Stimulated activated CD8-positive, alpha-beta memory T cell treated with anti-CD3 and anti-CD28 coated beads, Interleukin-12 subunit alpha, Interleukin-12 subunit beta, amount 100 ng/mL, for 24 hours (primary cell): ENCODE results near the gene CLVS2.

ENCODE experiments used
- DNase-seq: peaks from one replicate; pipeline ENCODE4 v3.0.0-alpha.2; 2020; ENCODE audit errors: extremely low read depth

Gene CLVS2

DNA sequence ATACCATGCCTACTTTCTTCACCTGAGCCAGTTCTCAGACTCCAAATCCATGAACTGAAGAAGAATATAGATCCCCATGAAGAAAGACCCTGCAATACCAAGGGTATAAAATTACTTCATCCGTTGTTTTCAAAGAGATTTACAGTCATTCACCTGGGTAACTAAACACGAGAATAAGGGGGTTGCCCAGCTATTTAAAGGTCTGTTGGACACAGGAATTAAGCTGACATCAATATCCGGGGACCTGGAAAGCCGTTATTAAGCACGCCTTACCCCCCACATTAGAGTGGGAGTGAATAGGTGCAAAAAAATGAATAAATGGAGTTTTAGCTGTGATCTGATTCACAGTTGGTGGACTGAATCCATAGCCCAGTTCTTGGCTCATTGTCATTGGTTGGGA lies 28.9 kb downstream of the CLVS2 start:
- no peak for DNase-seq

DNA sequence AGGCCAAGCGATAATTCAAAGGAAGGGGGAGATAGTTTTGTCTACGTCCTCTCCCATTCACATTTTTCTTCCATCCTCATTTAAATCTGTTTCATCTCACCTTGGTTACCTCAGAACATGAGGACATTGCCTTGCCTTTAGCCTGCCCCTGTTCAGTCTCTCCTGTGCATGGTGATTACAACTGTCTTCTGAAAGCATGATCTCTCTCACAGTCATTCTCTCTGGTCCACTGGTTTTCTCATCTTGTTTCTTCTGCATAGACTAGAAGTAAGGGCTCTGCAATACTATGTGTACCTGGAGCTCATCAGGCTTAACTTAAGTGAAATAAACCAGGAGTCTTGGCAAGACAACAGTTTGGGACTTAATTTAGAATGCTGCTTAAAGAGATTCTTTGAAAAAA lies 31.4 kb downstream of the CLVS2 start:
- no peak for DNase-seq

DNA sequence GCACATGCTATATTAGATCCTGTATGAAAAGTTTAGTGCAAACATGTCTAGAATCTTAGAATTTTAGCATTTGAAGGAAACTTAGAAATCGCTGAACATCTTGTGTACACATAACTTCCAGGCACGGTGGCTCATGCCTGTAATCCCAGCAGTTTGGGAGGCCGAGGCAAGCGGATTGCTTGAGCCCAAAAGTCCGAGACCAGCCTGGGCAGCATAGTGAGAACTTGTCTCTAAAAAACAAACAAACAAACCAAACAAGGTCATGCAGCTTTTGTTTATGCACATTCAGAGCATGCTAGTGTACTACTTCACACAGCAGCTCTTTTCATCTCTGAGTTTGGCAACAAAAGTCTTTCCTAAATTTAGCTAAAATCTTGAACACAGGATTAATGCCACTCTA lies 32.2 kb downstream of the CLVS2 start:
- DNase-seq: no peak

DNA sequence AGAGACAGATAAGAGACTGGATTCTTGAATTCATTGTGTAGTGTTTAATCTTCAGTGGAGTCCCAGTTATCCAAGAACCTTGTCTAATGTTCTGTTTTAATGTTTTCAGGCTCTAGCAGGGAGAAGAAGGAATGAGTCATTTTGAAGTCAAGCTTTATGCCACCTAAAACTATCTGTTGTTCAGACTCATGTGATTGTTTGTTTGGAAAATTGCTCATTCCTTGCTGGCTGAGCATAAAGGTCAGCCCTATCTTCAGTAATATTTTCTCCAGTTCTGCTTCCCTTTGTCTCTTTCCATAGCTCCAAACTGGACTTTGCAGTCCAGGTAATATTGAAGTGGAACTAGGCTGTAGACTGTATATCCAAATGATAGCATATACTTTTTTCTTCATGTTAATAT lies 34.2 kb downstream of the CLVS2 start:
- no peak for DNase-seq

DNA sequence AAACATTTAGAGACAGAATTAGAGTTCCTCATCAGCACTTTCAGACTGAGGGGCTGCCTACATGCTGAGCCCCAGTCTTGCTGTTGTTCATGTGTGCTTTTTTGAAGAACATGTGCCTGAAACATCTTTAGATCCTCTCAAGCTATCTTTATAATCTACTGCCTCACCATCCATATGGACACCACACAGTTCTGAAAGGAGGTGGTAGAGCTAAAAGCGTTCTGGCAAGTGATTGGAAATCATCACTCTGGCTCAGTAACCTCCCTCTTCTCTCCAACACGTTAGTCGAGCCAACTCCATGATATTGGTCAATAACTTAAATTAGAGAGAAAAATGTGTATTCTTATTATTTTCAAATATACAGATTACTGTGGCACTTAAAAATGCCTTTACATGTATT lies 40.6 kb downstream of the CLVS2 start:
- no peak for DNase-seq

DNA sequence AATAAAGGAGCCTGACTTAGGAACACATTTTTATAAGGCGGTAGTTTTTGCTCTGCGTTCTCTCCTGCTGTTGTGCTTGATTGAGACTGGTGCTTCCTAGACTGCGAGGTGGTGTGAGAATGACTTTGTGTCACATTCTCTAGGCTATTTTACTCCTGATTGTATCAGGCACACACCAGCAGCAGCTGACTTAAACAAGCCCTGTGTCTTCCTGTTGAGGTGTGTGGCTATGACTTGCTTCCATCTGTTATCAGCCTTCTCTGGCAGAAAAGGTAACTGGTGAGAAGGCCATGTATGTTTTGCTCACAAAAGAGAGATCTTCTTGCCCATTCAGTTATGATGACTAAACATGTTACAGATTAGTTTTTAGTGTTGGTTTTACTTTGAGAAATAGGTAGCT lies 43.4 kb downstream of the CLVS2 start:
- DNase-seq: no peak

DNA sequence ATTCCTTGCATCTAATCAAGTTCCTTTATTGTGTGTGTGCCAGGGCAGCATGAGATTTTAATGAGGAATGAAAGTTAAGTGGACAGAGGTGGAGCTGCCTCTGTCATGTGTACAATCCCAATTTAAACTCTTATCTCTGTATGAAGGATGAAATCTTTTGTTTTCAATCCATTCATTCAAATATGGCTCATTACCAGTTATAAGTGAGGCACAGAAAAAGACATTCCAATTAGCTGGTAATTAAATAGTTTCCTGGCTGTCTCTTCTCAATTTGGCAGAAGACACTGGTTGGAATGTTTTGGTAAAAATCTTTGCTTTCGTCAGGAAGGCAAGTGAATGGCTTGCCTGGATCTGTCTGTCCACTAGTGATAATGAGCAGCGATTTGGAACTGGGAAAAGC lies 46.4 kb downstream of the CLVS2 start:
- DNase-seq: no peak

DNA sequence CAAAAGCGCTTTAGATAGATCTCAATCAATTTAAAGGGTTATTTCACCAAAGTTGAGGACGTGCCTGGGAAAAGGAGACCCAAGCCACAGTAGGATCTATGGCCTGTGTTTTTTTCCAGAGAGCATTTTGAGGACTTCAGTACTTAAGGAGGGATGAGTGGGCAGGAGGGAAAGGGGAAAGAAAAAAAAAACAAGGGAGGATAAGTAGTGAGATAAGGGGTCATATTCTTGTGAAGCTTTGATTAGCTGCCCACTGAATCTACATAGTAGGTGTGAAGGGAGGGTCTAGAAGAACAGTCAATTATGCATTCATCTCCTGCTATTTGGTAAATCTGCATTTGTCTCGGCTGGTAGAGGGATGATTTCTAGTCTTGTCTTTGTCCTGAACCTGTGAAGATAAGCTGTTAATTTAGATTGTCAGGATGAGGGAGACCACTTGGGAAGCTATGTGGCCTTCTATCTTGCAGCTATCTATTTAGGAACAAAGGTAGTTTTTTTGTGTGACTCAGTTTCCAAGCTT lies 48.4 kb downstream of the CLVS2 start:
- no peak for DNase-seq

DNA sequence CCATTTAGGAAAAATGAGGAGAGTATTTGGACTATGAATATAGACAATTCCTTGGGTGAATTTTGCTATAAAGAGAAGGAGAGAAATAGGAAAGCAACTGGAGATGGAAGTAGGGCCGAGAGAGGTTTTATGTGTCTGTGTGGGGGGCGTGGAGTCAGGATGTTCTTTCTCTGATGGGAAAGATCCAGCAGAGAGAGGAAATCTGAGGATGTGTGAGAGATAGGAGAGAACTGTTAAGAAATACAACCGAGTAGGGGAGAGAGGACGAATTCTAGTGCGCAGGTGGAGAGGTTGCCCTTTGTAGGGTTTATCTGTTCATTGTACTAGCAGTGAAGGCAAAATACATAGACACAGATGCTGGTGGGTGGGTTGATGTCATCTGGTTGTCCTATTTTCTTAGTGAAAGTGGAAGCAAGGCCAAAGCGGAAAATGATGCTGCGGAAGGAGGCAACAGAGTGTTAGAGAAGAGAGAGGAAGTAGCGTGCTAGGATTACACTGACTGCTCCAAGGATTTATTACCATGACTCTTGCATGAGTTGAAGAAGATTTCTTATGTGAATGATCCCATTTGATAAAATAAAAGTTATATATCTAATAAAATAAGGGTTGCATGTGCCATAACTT lies 57.7 kb downstream of the CLVS2 start:
- no peak for DNase-seq

DNA sequence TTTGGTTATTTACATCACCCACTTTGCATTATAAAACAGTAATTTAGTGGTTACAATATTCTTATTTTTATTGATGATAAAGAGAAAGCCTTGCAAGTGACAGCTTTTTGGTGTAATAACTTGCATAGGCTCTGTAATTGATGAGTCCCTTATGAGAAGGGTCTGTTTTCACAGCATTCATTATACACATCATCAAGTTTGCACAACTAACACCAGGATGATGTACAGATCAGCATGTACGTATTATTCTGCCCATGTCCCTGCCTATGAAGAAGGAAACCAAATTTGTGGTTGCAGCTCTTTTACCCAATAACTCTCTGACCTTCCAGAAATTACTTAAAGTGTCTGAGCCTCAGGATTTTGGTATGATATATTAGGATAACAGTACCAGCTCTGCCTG lies 59.2 kb downstream of the CLVS2 start:
- no peak for DNase-seq

DNA sequence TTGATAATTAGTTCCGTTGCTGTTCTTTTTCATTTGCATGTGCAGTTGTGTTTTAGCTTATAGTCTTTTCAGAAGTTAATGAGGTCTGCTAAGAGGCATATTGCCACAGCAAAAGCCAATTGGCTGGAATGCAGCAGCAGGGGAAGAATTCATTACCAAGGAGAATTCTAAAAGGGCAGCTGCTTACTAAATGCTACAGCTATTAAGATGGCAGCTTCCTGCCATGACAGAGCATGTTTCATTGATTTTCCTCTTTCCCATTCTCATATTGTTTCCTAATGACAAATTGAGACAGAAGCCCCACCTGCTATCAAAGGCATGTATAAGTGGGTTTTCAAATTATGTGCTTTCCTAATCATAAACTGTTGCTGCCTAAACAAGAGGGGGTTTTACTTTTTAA lies 66.6 kb downstream of the CLVS2 start:
- DNase-seq: no peak

DNA sequence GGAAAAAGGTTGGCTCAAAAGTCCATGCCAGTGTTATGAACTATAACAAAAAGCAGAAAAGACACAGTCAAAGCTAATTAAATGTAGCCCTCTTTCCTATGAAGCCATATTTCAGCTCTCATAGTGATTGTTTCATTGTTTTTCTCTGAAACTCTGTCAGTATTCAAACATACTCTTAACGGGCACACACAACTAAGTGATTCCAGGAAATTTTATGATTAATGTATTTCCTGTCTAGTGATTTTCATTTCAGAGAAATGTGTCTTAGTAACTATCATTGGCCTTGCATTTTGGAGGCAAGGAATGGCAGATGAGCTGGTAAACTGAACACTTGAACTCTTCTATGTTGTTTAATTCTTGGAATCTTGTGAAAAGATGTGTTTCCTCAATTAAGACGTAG lies 68.0 kb downstream of the CLVS2 start:
- DNase-seq: no peak

DNA sequence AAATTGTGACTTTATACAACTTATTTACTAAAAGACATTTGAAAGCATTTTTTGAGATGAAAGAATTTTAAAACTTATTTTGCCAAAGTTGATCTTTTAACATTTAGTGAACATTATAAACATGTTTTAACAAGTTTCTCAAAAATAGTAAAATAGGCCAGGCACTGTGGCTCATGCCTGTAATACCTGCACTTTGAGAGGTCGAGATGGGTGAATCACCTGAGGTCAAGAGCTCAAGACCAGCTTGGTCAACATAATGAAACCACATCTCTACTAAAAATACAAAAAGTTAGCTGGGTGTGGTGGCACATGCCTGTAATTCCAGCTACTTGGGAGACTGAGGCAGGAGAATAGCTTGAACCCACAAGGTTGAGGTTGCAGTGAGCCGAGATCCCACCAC lies 78.6 kb downstream of the CLVS2 start:
- DNase-seq: no peak

DNA sequence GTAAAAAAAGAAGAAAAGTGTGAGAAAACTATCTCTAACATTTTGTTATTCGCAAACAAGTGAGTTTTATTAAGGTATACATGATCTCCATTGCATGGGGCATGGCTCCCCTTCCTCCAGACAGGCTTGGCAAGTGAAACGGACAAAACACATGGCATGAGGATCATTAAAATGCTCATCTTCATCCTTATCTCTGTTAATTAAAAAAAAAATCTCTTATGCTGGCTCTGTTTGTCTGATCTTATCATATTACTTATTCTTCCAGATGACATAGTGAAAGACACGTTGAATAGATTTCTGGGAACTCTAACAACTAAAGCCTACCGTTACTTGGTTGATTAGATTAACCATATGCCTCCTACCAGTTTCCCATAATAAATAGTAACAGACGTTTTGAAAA lies 89.4 kb downstream of the CLVS2 start:
- no peak for DNase-seq

DNA sequence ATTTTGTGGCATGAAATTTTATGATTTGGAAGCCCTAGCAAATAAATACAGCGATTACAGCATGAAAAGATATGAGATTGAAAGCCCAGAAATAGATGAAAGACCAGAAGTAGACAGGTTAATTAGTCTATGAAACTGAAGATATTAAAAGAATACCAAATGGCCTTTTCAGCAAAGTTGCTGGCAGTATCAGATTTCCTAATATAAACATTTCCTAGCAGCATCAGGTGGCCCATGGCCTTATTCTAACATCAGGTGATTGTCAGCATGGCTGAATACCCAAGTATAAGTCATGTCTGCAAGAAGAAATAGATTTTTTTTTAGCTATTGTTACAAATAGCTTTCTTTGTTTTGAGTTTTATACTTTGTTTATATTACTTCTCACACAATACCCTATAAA lies 93.2 kb downstream of the CLVS2 start:
- DNase-seq: no peak

DNA sequence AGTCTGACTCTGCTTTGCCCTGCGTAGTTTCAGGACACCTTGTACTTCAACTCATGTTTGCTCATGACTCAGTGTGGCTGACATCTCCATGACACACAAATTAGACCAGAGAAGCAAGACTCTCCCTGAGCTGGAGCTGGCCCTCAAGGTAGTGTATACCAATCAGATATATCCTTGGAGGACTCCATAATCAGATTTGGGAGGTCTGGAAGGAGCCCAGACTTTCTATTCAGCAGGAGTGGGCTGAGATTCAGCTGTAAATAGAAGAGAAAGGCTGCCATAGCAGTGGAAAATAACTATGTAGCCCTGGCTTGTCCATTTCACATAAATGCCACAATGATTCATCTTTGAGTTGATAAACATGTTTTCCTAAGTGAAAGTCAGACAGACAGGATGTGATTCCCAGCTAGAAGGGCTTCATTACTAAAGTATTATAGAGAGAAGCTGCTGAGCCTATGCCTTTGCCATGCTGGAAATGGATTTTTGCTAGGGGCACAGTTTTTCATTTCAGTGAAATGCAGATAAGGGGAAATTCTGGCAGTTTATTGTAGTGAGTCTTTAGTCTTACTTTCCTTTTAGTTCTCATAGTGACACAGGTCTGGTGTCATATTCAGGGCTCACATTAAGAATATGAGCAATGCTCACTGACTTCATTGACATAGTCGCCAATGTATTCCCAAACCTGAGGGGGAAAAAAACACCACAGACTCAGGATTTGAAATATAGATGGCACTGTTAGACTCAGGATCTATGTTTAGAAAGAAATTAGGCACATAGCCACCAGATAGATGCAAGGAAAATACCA lies 95.3 kb downstream of the CLVS2 start:
- DNase-seq: no peak

DNA sequence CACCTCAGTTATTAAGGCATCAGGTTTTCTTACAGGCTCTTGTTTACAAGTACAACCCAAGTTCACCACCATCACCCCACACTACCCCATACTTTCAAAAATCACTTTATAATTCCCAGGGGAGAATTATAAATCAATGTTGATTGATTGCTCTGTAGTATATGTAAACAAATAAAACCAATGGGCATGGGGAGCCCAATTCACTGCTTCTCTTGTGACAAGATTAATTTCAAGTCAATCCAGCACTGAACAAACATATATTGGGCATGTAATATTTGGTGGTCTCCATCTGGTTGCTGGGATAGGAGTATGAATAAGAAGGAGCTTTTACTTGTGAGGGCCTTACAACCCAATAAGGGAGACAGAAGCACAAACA lies 95.8 kb downstream of the CLVS2 start:
- DNase-seq: no peak

DNA sequence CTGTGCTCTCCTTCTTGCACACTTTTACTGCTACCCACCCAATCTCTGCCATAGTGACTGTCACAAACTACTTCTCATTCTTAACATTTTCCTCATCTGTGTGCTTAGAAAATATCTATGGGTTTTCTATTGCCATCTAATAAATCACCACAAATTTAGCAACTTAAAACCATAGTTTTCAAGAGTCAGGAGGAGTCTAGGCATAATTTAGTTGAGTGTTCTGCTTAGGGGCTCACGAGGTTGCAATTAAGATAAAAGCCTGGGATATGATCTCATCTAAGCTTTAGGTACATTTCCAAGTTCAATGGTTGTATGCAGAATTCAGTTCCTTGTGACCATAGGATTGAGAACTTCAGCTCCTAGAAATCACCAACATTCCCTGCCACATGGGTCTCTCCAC lies 98.8 kb downstream of the CLVS2 start:
- DNase-seq: no peak

DNA sequence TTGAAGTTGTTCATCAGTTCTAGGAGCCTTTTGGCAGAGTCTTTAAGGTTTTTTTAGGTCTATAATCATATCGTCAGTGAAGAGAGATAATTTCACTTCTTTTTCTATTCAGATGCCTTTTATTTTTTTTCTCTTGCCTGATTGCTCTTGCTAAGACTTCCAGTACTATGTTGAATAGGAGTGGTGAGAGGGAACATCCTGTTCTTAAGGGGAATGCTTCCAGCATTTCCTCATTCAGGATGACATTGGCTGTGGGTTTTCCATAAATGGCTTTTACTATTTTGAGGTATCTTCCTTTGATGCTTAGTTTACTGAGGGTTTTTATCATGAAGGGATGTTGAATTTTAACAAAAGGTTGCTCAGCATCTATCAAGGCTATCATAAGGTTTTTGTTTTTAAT lies 109.5 kb downstream of the CLVS2 start:
- no peak for DNase-seq

DNA sequence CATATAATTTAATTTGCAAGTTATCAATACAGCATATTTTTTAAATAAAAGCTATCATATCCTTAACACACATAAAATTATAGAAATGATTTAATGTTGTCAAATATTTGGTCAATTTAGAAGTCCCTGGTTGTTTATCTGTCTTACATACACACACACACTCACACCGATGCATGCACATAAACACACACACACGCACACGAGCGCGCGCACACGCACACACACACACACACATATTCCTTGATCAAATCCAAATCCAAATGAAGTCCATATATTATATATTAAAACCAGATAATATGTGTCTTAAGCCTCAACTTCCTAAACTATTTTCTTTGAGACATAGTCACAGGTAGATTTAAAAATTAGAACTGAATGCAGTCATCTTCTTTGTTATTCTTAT lies 120.3 kb downstream of the CLVS2 start:
- DNase-seq: no peak

DNA sequence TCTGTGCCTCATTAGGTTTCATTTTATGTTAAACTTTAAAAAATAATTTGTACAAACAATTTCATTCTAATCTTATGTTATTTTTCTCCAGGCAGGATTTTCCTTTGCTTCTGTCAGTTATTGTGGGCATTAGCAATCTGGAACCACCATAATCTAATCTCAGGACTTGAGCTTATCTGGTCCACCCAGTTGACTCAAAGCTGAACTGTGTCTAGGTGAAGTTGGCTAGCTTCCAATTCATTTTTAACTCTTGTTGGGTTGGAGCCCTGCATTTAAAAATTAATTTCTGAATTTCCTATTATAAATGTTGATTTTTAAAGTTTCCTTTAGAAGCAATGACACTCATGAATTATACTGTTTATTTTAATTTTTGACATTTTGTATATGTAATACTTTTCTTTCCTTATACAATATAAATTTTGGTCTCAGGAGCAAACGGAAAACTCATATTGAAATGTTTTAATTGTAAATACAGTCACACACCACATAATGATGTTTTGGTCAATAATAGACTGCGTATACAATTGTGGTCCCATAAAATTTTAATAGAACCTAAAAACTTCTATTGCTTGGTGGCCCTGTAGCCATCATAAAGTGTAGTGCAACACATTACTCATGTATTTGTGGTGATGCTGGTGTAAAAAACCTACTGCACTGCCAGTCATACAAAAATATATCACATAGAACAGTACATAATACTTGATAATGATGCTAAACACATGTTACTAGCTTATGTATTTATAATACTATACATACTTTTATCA lies 121.3 kb downstream of the CLVS2 start:
- DNase-seq: no peak

DNA sequence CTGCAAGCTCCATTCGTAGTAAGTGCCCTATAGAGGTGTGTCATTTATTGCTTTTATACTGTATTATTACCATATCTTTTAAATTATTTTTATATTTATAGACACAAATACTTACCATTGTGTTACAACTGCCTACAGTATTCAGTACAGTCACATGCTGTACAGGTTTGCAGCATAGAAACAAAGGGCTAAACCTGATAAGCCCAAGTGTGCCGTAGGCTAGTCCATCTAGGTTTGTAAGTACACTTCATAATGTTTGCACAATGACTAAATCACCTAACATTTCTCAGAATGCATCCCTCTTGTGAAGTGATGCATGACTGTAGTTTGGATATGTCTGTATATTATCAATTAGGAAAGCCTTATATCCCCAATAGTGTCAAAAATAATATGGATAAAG lies 122.8 kb downstream of the CLVS2 start:
- no peak for DNase-seq
